Measurements from ENCODE around the gene CFC1B.
"Not testable (repeated sequence)": the region's sequence is repeated elsewhere in the genome, so short reads cannot be mapped to it uniquely, and the experiment has no call there.

CFC1B gene

DNA sequence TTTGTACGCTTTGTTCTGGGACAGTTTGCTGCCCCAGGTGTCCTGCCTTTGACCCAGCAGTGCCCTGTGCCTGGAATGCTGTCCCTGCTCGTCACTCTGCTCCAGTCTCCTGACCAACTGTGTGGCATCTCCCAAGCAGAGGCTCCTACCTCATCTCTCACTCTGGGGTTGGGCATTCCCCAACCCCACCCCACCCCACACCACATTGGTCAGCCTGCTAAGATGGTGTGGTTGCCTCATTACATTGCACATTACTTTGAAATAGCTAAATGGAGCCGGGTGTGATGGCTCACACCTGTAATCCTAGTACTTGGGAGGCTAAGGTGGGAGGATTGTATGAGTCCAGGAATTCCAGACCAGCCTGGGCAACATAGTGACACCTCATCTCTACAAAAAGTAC is 50.9 kb downstream of the CFC1B start:
- DNase-seq = not testable (repeated sequence)

- not testable (repeated sequence) for DNase-seq
Measured at GRCh38 chr2:130574230-130574629, 53.2 kb downstream of the CFC1B start.

- not testable (repeated sequence) for DNase-seq
Measured at GRCh38 chr2:130576209-130576784, 55.3 kb downstream of the CFC1B start.

DNA sequence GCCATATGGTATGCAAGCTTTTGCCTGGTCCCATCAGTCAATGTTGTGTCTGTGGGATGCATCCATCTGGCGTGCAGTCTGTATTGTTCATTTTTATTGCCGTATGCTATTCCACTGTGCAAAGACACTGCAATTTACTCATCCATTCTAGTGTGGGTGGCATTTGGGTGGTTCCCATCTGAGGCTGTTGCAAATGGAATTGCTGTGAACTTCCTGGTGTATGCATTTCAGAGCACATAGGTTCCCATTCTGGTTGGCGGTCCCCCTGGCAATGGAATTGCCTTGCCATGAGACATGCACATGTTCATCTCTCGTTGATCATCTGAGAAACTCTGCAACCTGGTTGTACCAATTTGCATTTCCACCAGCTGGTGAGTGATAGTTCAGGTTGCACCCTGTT is 56.5 kb downstream of the CFC1B start:
- not testable (repeated sequence) for DNase-seq
